Stimulated activated CD4-positive, alpha-beta T cell treated with anti-CD3 and anti-CD28 coated beads, TNF-alpha, amount 100 ng/mL, for 4 hours (primary cell): Measurements from ENCODE around the gene SVOP.
A peak's percentile ranks its signal among the peaks of the same experiment; 100 is the strongest.

Experiments
- DNase-seq, 3 experiments: peaks; one replicate each; pipeline ENCODE4 v3.0.0-alpha.2; 2020; ENCODE audit warnings: low read depth in 3 of 3

SVOP gene

GRCh38 chr12:108975024-108975593, 45.8 kb downstream of the SVOP start:
- no peak for DNase-seq

- DNase-seq, result no peak
These were observed 47.2 kb downstream of the SVOP start for GRCh38 chr12:108973629-108974152.

GRCh38 chr12:108972358-108972757, 48.5 kb downstream of the SVOP start:
- DNase-seq, result no peak

- DNase-seq, result no peak
These were observed 51.2 kb downstream of the SVOP start for GRCh38 chr12:108969622-108970021.

GRCh38 chr12:108967869-108968540, 52.9 kb downstream of the SVOP start:
- no peak for DNase-seq

GRCh38 chr12:108966378-108967151, 54.3 kb downstream of the SVOP start:
- no peak for DNase-seq

- no peak for DNase-seq
These were observed 55.0 kb downstream of the SVOP start for GRCh38 chr12:108965886-108966285.

GRCh38 chr12:108964371-108965352, 56.2 kb downstream of the SVOP start:
- no peak for DNase-seq

- no peak for DNase-seq
These were observed 58.6 kb downstream of the SVOP start for GRCh38 chr12:108962256-108962655.

- DNase-seq, result no peak
These were observed 60.9 kb downstream of the SVOP start for GRCh38 chr12:108959748-108960655.

GRCh38 chr12:108955225-108955835, 65.5 kb downstream of the SVOP start:
- DNase-seq, result no peak

- peak; percentile 20 to 55 (median 26) for DNase-seq
These were observed 69.7 kb downstream of the SVOP start for GRCh38 chr12:108950991-108951739.

GRCh38 chr12:108949976-108950375, 70.9 kb downstream of the SVOP start:
- no peak for DNase-seq

GRCh38 chr12:108948367-108948766, 72.5 kb downstream of the SVOP start:
- DNase-seq, result no peak

GRCh38 chr12:108947097-108947496, 73.8 kb downstream of the SVOP start:
- no peak for DNase-seq

GRCh38 chr12:108940138-108940537, 80.7 kb downstream of the SVOP start:
- DNase-seq, result no peak

GRCh38 chr12:108939594-108939993, 81.3 kb downstream of the SVOP start:
- no peak for DNase-seq

GRCh38 chr12:108938247-108938924, 82.5 kb downstream of the SVOP start:
- DNase-seq, result no peak
